ENCODE results near the gene DMD.

DMD gene

DNA sequence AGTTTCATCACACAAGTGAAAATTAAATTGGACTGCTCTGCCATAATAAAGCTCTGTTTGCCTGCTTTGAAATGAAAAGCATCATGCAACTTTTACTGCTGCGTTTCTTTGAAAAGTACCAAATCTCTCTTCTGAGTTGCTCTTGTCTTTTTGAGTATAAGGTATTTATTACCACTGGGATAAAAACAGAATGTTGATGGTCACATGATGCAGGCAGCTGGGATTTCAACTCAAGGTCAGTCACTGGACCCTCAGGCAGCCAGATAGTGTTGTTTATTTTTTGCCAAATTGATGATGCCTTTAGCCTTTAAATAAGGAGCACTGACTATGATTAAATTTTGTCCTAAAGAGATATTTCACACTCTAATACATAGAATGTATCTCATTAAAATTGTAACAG lies 32.7 kb downstream of the DMD start:
- no peaks in the 10 kb centered on the region for H3K4me1 Mint-ChIP-seq
- H3K9me3 Mint-ChIP-seq = no peaks in the 10 kb centered on the region
- H3K27ac Mint-ChIP-seq = no peak overlapping the region
- H3K36me3 Mint-ChIP-seq = no peaks in the 10 kb centered on the region
- H3K4me3 Mint-ChIP-seq = no peak overlapping the region
- H3K27me3 Mint-ChIP-seq = no peaks in the 10 kb centered on the region

DNA sequence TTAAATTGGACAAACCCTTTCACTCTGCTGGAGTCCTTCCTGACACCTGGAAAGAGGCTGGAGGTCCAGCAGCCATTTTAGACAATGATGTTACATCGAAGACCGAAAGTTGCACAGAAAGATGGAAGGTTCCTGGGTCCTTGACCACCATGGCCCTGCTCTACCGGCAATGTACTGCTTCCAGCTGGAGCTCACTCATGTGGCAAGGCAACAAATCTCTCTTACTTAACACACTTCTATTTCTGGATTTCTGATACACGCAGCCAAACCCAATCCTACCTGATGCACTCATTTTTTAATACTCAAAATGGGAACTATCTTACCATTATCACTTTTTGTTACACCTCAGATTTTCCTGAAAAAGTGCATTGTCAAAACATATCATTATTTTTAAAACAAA lies 33.1 kb downstream of the DMD start:
- Mint-ChIP-seq H3K27me3 (no peaks in the 10 kb centered on the region), H3K36me3 (no peaks in the 10 kb centered on the region), H3K9me3 (no peaks in the 10 kb centered on the region), H3K4me1 (no peaks in the 10 kb centered on the region), H3K4me3 (no peak overlapping the region), H3K27ac (no peak overlapping the region)

GRCh38 chrX:33175201-33175600 lies 36.1 kb downstream of the DMD start:
- no peak overlapping the region for H3K4me3 Mint-ChIP-seq
- H3K4me1 Mint-ChIP-seq = no peaks in the 10 kb centered on the region
- no peaks in the 10 kb centered on the region for H3K36me3 Mint-ChIP-seq
- no peaks in the 10 kb centered on the region for H3K9me3 Mint-ChIP-seq
- H3K27me3 Mint-ChIP-seq = no peaks in the 10 kb centered on the region
- H3K27ac Mint-ChIP-seq = no peak overlapping the region

DNA sequence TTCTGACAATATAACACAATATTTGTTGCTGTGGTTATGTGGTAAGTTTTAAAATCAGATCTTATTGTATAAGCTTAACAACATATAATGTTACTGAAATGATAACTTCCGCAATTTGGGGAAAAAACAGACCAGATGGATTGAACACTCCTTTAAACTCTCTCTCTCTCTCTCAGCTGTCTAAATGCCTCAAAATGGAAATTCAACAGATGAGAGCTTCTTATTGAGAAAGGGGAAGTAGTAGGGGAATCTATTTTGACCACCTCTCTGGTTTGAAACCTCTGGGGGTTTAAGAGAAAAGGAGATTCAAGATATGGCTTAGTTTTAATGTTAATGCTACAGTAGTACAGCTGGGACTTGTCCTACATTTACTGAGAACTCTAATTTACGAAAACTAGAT lies 40.3 kb downstream of the DMD start:
- H3K4me1 Mint-ChIP-seq = no peaks in the 10 kb centered on the region
- no peaks in the 10 kb centered on the region for H3K9me3 Mint-ChIP-seq
- no peak overlapping the region for H3K27ac Mint-ChIP-seq
- H3K27me3 Mint-ChIP-seq = no peaks in the 10 kb centered on the region
- H3K4me3 Mint-ChIP-seq = no peak overlapping the region
- no peaks in the 10 kb centered on the region for H3K36me3 Mint-ChIP-seq

DNA sequence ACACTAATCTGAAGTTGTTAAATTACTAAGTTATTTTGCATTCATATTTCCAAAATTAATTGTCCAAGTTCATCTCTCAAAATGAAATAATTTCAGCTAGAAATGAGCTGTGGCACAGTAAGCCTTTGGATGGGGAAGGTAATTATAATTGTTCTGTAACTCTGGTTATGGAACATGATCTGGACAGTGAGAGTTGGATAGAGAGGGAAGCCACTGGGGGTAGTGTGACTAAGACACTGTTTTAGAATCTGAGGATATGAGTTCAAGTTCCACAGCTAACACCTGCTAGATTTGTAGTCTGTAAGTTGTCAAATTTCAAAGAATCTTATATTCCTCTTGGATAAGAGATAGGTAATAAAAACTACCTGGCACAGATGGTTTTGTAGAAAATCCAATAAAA lies 49.5 kb downstream of the DMD start:
- Mint-ChIP-seq H3K9me3 (no peaks in the 10 kb centered on the region), H3K27ac (no peak overlapping the region), H3K4me1 (no peaks in the 10 kb centered on the region), H3K4me3 (no peak overlapping the region), H3K36me3 (no peaks in the 10 kb centered on the region), H3K27me3 (no peaks in the 10 kb centered on the region)

DNA sequence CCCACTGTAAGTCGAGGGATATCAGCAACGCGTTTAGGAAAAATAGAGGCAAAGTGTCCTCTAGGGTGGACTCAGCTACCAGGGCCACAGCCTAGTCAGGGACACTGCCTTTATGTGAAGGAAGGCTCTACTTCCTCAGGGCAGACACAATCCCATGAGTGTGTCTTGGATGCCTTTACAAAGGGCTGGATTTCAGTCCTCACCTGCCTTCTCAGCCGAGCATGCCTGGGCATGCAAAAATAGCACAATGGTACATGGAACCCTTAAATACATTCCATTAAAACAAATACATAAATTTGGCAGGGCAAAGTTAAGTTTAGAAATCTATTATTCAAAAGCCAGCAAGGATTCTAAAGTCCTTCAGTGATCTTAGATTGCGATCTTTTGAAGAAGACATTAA lies 51.1 kb downstream of the DMD start:
- no peak overlapping the region for H3K4me3 Mint-ChIP-seq
- no peaks in the 10 kb centered on the region for H3K27me3 Mint-ChIP-seq
- H3K4me1 Mint-ChIP-seq = no peaks in the 10 kb centered on the region
- no peaks in the 10 kb centered on the region for H3K9me3 Mint-ChIP-seq
- no peaks in the 10 kb centered on the region for H3K36me3 Mint-ChIP-seq
- no peak overlapping the region for H3K27ac Mint-ChIP-seq

GRCh38 chrX:33156152-33156726 lies 55.1 kb downstream of the DMD start:
- H3K36me3 Mint-ChIP-seq = no peaks in the 10 kb centered on the region

GRCh38 chrX:33149580-33149979 lies 61.8 kb downstream of the DMD start:
- H3K27me3 Mint-ChIP-seq = no peaks in the 10 kb centered on the region
- no peaks in the 10 kb centered on the region for H3K4me1 Mint-ChIP-seq
- H3K36me3 Mint-ChIP-seq = no peaks in the 10 kb centered on the region
- H3K4me3 Mint-ChIP-seq = no peak overlapping the region
- H3K9me3 Mint-ChIP-seq = peaks cover 4% of the 10 kb centered on the region
- no peak overlapping the region for H3K27ac Mint-ChIP-seq

More at GRCh38 chrX:33156152-33156726, 55.1 kb downstream of the DMD start:
- no peak overlapping the region for H3K4me3 Mint-ChIP-seq
- H3K27me3 Mint-ChIP-seq = no peaks in the 10 kb centered on the region
- H3K9me3 Mint-ChIP-seq = no peaks in the 10 kb centered on the region
- no peaks in the 10 kb centered on the region for H3K4me1 Mint-ChIP-seq
- H3K27ac Mint-ChIP-seq = no peak overlapping the region

GRCh38 chrX:33149085-33149484 lies 62.3 kb downstream of the DMD start:
- no peak overlapping the region for H3K27ac Mint-ChIP-seq
- no peak overlapping the region for H3K4me3 Mint-ChIP-seq
- H3K27me3 Mint-ChIP-seq = no peaks in the 10 kb centered on the region
- H3K4me1 Mint-ChIP-seq = no peaks in the 10 kb centered on the region
- no peaks in the 10 kb centered on the region for H3K36me3 Mint-ChIP-seq
- H3K9me3 Mint-ChIP-seq = peaks cover 4% of the 10 kb centered on the region

DNA sequence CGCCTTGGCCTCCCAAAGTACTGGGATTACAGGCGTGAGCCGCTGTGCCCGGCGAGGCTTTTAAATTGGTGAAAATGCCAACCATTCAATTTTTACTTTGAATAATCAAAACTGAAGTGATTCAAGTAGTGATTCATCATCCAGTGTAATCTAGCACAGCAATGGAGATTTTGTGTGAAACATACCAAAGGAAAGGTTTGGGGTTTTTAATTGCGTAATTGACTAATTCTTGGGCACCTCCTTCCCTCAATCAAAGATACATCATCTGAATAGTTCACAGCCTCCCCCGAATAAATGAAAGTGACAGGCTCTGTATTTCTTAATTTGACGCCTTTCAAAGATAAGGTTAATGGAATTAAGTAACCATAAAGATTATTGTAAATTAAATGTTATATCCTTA lies 69.0 kb downstream of the DMD start:
- no peak overlapping the region for H3K4me3 Mint-ChIP-seq
- no peak overlapping the region for H3K27ac Mint-ChIP-seq
- H3K4me1 Mint-ChIP-seq = no peaks in the 10 kb centered on the region
- H3K36me3 Mint-ChIP-seq = no peaks in the 10 kb centered on the region
- no peaks in the 10 kb centered on the region for H3K9me3 Mint-ChIP-seq
- no peaks in the 10 kb centered on the region for H3K27me3 Mint-ChIP-seq

- Mint-ChIP-seq H3K36me3 (no peaks in the 10 kb centered on the region), H3K27ac (no peak overlapping the region), H3K4me1 (no peaks in the 10 kb centered on the region), H3K9me3 (no peaks in the 10 kb centered on the region), H3K4me3 (no peak overlapping the region), H3K27me3 (no peaks in the 10 kb centered on the region)
Observed at GRCh38 chrX:33138677-33139249, 72.6 kb downstream of the DMD start.

DNA sequence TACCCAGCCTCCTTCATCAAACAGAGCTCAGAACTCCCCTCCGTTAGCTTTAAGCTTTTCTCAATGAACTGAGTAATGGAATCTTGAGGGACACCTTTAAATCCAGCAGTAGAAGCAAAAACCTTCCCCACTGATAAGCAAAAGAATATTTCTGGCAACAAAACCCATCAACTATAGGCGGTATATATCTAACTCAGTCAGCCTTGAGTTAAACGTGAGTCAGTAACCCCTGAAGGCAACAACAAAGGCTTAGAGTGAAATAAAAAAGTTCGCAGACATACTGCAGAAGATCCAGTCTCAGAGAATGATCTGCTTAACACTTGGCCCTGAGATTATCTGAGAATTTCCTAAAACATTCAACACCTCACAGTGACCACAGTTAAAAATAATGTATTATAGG lies 77.2 kb downstream of the DMD start:
- no peaks in the 10 kb centered on the region for H3K27me3 Mint-ChIP-seq
- no peaks in the 10 kb centered on the region for H3K9me3 Mint-ChIP-seq
- no peaks in the 10 kb centered on the region for H3K4me1 Mint-ChIP-seq
- H3K27ac Mint-ChIP-seq = no peak overlapping the region
- H3K4me3 Mint-ChIP-seq = no peak overlapping the region
- H3K36me3 Mint-ChIP-seq = no peaks in the 10 kb centered on the region

- no peak overlapping the region for H3K4me3 Mint-ChIP-seq
- H3K9me3 Mint-ChIP-seq = no peaks in the 10 kb centered on the region
- H3K27ac Mint-ChIP-seq = no peak overlapping the region
Observed at GRCh38 chrX:33133320-33133719, 78.0 kb downstream of the DMD start.

DNA sequence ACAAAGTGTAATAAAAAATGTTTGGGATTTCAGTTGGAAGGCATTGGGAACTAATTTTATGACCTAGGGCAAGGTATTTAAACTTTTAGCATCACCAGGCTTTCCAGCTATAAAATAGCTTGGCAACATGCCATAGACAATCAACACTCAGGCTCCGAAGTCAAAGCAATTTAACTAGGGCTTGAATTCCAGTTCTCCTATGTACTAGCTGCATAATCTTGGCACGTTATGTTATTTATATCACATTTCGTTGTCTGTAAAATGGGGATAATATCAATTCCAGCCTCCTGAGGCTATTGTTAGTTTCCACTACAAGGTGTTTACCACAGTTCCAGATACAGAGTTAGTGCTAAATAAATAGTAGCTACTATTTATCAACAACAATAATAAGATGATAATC lies 78.8 kb downstream of the DMD start:
- H3K27ac Mint-ChIP-seq = no peak overlapping the region
- H3K4me1 Mint-ChIP-seq = no peaks in the 10 kb centered on the region
- no peaks in the 10 kb centered on the region for H3K27me3 Mint-ChIP-seq
- H3K9me3 Mint-ChIP-seq = no peaks in the 10 kb centered on the region
- H3K36me3 Mint-ChIP-seq = no peaks in the 10 kb centered on the region
- no peak overlapping the region for H3K4me3 Mint-ChIP-seq

More at GRCh38 chrX:33133320-33133719, 78.0 kb downstream of the DMD start:
- Mint-ChIP-seq H3K36me3 (no peaks in the 10 kb centered on the region), H3K27me3 (no peaks in the 10 kb centered on the region), H3K4me1 (no peaks in the 10 kb centered on the region)

DNA sequence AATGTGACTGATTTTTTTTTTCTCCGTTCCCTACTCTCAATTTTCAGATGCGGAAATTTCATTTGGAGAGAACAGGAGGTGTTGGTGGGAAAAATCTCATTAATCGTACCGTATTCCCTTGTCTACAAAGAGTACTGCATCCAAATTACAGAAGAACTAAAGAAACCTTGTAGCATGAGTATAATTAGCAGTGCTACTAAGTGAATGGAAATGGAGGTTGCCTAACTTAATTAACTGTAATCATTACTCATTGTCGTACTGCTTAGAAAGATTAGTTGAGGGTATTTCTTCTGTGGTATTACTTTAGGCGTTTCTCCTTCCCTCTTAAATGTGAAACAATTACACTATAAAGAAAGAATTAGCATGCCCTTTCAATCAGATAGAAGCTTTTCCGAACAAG lies 81.7 kb downstream of the DMD start:
- no peaks in the 10 kb centered on the region for H3K4me1 Mint-ChIP-seq
- H3K27me3 Mint-ChIP-seq = no peaks in the 10 kb centered on the region
- no peaks in the 10 kb centered on the region for H3K9me3 Mint-ChIP-seq
- H3K36me3 Mint-ChIP-seq = no peaks in the 10 kb centered on the region
- no peak overlapping the region for H3K27ac Mint-ChIP-seq
- H3K4me3 Mint-ChIP-seq = no peak overlapping the region

DNA sequence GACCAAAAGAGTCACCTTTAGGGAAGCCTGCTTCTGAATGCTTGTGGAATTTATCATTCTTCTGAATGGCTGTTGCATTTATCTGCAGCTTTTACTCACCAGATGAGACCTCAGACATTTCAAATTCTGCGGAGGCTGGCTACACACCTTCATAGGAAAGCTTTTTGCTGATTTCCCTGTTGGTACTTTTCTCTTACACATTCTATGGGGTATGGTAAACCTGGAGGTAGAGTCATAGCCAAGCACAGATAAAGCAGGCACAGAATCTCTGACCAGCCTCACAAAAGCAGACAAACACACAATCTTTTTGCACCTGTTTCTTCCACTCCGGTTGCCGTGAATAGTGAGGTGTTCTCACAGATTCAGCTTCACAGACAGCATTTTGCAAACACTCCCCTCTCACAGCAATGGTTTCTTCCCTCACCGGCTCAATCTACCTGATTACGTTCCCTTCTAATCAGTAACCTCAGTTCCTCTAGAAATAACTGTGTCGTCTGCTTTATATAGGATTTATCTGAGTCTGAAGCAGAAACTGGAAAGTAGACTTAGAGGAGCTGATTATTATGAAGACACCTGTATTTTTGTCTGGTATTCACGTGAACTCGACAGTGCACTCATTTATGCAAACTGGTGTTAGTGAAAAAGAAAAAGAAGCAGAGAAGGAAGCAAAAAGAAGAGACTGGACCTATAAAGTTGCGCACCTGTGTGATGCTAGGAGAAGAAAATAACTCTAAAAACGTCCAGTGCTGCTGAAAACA lies 83.1 kb downstream of the DMD start:
- Mint-ChIP-seq H3K27me3 (no peaks in the 10 kb centered on the region), H3K4me3 (no peak overlapping the region), H3K36me3 (no peaks in the 10 kb centered on the region), H3K9me3 (no peaks in the 10 kb centered on the region), H3K27ac (no peak overlapping the region), H3K4me1 (no peaks in the 10 kb centered on the region)

All from activated naive CD4-positive, alpha-beta T cell treated with anti-CD3 and anti-CD28 coated beads, Interleukin-2, amount 50 U/mL, for 24 hours (primary cell).